GM21717 (cell line): ENCODE data around the gene SLC2A2.

ENCODE experiments used
- ATAC-seq: cut with Tn5 transposase; IDR thresholded peaks from one replicate; pipeline ENCODE4 v1.9.1; 2021; ENCODE audit warnings: mild to moderate bottlenecking, moderate library complexity; ENCODE audit not compliant: unreplicated experiment

SLC2A2 gene

GRCh38 chr3:171026597-171027293, at the start of gene SLC2A2:
SLC2A2 (minus strand) TSS chr3:171026720; CDS start chr3:171026670, 50 bp downstream.
- ATAC-seq = no peak

GRCh38 chr3:171072432-171072831, 45.9 kb upstream of the SLC2A2 start:
- ATAC-seq = no peak

- ATAC-seq = no peak
Measured at GRCh38 chr3:171068658-171069057, 42.1 kb upstream of the SLC2A2 start.

- no peak for ATAC-seq
Measured at GRCh38 chr3:171066206-171066605, 39.7 kb upstream of the SLC2A2 start.

GRCh38 chr3:171065732-171066131, 39.2 kb upstream of the SLC2A2 start:
- no peak for ATAC-seq

- ATAC-seq = no peak
Measured at GRCh38 chr3:171064461-171064860, 37.9 kb upstream of the SLC2A2 start.

GRCh38 chr3:171061749-171062148, 35.2 kb upstream of the SLC2A2 start:
- no peak for ATAC-seq

GRCh38 chr3:171059978-171060377, 33.5 kb upstream of the SLC2A2 start:
- no peak for ATAC-seq

GRCh38 chr3:171058873-171059603, 32.5 kb upstream of the SLC2A2 start:
- ATAC-seq = no peak

- ATAC-seq = no peak
Measured at GRCh38 chr3:171058058-171058457, 31.5 kb upstream of the SLC2A2 start.

- no peak for ATAC-seq
Measured at GRCh38 chr3:171057072-171057471, 30.6 kb upstream of the SLC2A2 start.

GRCh38 chr3:171056528-171056927, 30.0 kb upstream of the SLC2A2 start:
- no peak for ATAC-seq

- no peak for ATAC-seq
Measured at GRCh38 chr3:171055336-171056178, 29.0 kb upstream of the SLC2A2 start.

GRCh38 chr3:171054921-171055320, 28.4 kb upstream of the SLC2A2 start:
- ATAC-seq = no peak

GRCh38 chr3:171054231-171054630, 27.7 kb upstream of the SLC2A2 start:
- no peak for ATAC-seq

- peak; percentile 87 for ATAC-seq
Measured at GRCh38 chr3:171049861-171050444, 23.4 kb upstream of the SLC2A2 start.

GRCh38 chr3:171046760-171047159, 20.2 kb upstream of the SLC2A2 start:
- no peak for ATAC-seq

- no peak for ATAC-seq
Measured at GRCh38 chr3:171044835-171045793, 18.6 kb upstream of the SLC2A2 start.

- no peak for ATAC-seq
Measured at GRCh38 chr3:171044384-171044783, 17.9 kb upstream of the SLC2A2 start.

GRCh38 chr3:171039674-171040073, 13.2 kb upstream of the SLC2A2 start:
- no peak for ATAC-seq
